Measurements from ENCODE around the gene TSPAN5.

The TSPAN5 gene

DNA sequence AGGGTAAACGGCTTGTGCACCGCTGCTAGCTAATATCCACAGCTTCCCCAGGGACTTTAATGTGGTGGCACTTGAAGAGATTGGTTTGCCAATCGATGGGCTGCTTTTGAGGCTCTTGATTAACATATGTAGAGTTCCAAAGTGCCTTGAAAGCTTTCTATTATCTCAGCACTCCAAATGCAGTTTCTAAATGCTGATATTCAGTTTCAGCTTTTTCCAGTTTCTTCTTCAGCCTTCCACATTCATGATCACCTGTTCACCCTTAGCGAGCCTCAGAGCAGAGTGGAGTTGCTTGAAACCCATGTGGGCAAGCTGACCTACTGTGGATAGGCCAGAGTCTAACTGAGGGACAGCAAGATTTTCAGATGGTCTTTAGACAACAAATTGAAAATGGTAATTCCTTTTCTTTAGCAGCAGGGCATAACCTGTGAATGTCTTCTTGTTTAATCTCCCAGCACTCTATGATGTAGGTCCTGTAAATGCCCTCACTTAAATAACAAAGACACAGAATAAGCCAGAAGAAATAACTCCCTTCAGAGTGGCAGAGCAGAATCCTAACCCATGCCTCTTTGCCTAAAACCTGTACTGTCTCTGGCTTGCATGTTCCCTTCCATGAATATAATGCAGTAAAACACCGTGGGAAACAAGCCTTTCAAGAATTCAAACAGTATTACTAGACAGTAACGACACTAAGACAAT is 99.8 kb downstream of the TSPAN5 start:
- no peak for DNase-seq (ENCODE audit: low spot score)
- TF ChIP-seq, protein P1, sequence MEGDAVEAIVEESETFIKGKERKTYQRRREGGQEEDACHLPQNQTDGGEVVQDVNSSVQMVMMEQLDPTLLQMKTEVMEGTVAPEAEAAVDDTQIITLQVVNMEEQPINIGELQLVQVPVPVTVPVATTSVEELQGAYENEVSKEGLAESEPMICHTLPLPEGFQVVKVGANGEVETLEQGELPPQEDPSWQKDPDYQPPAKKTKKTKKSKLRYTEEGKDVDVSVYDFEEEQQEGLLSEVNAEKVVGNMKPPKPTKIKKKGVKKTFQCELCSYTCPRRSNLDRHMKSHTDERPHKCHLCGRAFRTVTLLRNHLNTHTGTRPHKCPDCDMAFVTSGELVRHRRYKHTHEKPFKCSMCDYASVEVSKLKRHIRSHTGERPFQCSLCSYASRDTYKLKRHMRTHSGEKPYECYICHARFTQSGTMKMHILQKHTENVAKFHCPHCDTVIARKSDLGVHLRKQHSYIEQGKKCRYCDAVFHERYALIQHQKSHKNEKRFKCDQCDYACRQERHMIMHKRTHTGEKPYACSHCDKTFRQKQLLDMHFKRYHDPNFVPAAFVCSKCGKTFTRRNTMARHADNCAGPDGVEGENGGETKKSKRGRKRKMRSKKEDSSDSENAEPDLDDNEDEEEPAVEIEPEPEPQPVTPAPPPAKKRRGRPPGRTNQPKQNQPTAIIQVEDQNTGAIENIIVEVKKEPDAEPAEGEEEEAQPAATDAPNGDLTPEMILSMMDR (IDR thresholded peaks at IDR 0.05; ENCODE audit: extremely low read depth, insufficient read depth, missing control alignments), result no peak
- in situ Hi-C loops (cut with MboI; ENCODE audit: low pct_unique_long_range_greater_than_20kb, low sequenced_read_pairs, unreplicated experiment), result no loop called here

DNA sequence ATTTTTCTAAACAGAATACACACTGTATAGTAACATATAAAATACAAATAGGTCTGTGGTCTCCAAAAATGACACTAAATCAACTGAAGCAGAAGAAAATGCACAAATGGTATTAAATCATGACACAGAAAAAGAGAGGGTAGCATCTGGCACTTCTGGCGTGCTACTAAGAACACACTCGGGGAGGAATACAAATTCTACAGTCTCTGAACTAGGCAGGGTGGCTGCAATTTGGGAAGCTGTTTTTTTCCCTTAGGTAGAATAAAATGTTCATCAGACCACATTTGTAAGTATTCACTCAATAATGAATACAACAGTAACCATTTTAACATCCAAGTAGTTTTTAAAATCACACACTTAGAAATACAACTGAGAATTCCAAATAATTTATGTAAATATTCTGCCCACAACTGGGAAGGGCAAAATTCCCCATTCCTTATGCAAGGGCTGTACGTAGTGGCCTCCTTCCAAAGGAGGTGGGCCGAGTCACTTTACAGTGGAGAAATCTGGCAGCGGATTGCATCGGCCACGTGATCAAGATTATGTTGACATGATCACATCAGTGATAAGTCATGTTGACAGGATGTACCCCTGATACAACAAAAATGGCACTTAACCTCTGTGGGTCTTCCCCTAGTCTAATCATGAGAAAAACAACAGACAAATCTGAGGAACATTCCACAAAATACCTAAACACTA is 101.1 kb downstream of the TSPAN5 start:
- in situ Hi-C loops (cut with MboI; ENCODE audit: low pct_unique_long_range_greater_than_20kb, low sequenced_read_pairs, unreplicated experiment), result no loop called here
- TF ChIP-seq, protein P1 (IDR thresholded peaks at IDR 0.05; ENCODE audit: extremely low read depth, insufficient read depth, missing control alignments), result no peak
- DNase-seq (ENCODE audit: low spot score), result no peak

DNA sequence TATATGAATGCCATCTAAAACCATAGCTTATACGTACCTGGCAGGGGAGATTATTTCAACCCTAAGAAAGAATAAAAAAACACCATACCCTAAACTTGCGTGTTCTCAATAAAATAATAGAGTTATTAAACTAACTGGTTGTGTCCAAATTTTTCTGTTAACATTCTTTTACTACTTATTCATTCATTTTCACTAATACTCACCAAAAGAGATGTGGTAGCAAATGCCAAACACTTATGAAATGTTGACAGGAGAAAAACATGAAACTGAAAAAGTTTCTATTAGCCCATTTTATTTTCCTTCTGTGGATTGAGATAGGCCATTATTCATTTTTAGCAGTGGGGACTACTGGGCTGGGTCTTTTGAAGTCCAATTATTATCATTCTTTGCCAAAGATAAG is 102.0 kb downstream of the TSPAN5 start:
- in situ Hi-C loops (cut with MboI; ENCODE audit: low pct_unique_long_range_greater_than_20kb, low sequenced_read_pairs, unreplicated experiment), result no loop called here
- no peak for DNase-seq (ENCODE audit: low spot score)
- TF ChIP-seq, protein P1 (IDR thresholded peaks at IDR 0.05; ENCODE audit: extremely low read depth, insufficient read depth, missing control alignments), result no peak

DNA sequence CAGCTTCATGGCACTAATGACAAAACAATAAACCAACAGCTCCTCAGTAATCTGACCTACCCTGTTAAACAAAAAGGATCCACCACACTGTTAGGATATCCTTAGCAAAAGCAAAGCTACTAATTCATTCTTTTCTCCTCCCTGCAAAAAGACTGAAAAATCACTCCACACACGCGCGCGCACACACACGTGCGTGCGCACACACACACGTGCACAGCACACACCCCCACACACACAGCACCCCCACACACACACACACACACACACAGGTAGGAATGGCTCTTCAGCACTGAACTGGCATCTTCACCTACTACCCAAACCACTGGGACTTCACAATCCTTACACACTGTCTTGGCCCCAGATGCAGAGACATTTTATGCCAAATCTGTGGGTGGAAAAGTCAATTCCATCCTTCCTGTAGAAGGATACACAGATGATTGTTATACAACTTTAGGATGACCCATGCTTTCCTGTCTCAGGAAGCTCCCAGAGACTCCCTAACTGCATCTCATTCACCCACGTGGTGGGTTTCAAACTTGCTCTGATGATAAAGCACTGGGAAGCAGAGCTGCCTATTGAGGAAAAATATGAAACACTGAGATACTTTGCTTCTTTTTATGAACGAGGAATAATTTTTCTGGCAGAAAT is 102.5 kb downstream of the TSPAN5 start:
- in situ Hi-C loops (cut with MboI; ENCODE audit: low pct_unique_long_range_greater_than_20kb, low sequenced_read_pairs, unreplicated experiment), result no loop called here
- no peak for DNase-seq (ENCODE audit: low spot score)
- TF ChIP-seq, protein P1 (IDR thresholded peaks at IDR 0.05; ENCODE audit: extremely low read depth, insufficient read depth, missing control alignments), result no peak

DNA sequence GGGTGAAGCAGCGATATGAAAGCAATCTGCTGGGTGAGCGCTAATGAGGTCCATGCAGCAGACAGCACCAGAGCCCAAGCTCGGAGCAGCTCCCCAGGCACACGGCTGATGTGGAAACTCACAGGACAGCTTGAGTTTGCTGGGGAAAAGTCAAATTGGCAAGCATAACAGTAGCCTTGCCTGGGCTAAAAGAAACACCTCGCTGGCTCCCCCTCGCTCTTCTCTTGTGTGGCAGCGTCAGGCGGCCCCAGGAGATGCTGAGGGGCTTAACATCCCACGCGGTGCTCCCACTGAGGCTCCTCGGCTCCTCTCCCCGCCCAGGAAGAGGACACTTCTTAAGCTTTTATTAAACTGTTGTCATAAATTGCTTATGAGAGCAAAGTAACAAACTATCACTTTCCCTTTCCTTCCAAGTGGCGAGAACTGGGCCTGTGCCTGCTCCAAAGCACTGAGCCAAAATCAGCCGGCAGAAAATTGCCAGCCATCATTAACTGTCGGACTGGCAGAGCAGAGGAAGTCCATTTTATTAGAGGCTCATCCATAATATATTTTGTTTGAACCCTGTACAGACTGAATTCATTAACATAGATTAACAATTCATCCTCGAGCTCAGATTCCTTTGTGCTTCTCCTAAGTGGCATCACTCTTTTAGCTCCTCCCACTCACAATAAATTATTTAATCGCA is 111.4 kb downstream of the TSPAN5 start:
- in situ Hi-C loops (cut with MboI; ENCODE audit: low pct_unique_long_range_greater_than_20kb, low sequenced_read_pairs, unreplicated experiment), result no loop called here
- TF ChIP-seq, protein P1 (IDR thresholded peaks at IDR 0.05; ENCODE audit: extremely low read depth, insufficient read depth, missing control alignments), result no peak
- DNase-seq (ENCODE audit: low spot score), result no peak

DNA sequence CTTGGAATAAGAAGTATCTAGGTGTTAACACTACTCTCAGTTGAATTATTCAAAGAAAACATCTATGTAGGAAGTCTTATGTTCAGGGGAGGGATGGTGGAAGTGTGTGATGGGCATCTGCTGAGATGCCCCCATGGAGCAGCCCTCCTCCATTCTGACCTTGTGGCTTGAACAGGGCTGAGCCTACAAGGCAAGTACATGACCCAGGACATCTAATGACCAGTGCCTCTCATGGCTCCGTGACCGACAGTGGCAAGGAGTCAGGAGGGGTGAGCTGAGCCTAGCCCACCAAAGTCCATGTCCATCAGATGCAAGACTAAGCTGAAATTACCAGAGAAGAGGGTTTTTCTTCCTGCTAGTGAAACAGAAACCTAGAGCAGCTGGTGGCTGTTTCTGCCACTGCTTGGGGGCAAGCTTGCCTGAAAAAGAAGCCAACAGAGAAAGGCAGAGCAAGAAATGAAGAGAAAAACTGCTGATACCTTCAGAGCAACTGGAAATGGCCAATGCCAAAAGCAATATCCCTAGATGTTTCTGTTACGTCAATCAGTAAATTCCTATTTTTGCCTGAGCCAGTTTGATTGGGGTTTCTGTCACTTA is 113.5 kb downstream of the TSPAN5 start:
- DNase-seq (ENCODE audit: low spot score), result no peak
- TF ChIP-seq, protein P1 (IDR thresholded peaks at IDR 0.05; ENCODE audit: extremely low read depth, insufficient read depth, missing control alignments), result no peak
- in situ Hi-C loops (cut with MboI; ENCODE audit: low pct_unique_long_range_greater_than_20kb, low sequenced_read_pairs, unreplicated experiment), result no loop called here
